ENCODE measurements around the gene AQP5. TPM values are rescaled to one million over a fixed set of nuclear protein-coding genes. Genes with fewer than 3 reads are reported as not detected.

AQP5 gene
- total and polyA plus RNA-seq, 2 donors (not counting 3 experiments of a cell fraction or from before 2014, with no cell fraction given) = 0.95 to 2.3 TPM

DNA sequence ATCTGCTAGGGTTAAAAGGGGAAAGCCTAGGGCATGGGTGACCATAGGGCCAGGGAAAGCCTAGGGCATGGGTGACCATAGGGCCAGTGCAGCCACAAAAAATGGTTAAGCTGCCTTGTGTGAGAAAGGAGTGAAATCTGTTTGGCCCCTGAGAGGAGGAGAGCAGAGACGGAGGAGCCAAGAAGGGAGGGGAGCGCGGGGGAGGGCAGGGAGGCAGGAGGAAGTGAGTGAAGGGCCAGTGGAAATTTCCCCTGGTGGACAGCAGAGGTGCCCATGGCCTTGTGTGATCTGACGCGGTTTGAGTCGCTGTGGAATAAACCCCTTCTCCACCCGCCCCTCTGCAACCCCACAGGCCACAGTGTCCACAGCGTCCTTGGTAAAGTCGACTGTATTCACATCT, 10.5 kb downstream of the AQP5 start:
- H3K4me3 ChIP-seq (replicated peaks in 1 of 3; ENCODE audit: insufficient read depth in 1 of 3, low read depth in 1 of 3, low read length in 3 of 3) = no peak overlapping the region
- no peak overlapping the region for H3K4me2 ChIP-seq (ENCODE audit: insufficient read depth, low read length)
- H4K20me1 ChIP-seq (replicated peaks; ENCODE audit: control insufficient read depth, extremely low read depth, insufficient read depth, low read length) = no peaks in the 10 kb centered on the region
- CTCF ChIA-PET = interaction anchor here (1.1 to 11.4 kb wide), 7 partner anchors 12 to 103 kb away, joined by 3 to 317 read pairs (median 6); partner anchors contain the start of gene ASIC1
- H3K79me2 ChIP-seq (ENCODE audit: control insufficient read depth, insufficient read depth, low read length) = no peaks in the 10 kb centered on the region
- H3K36me3 ChIP-seq (ENCODE audit: control insufficient read depth in 2 of 2, extremely low read depth in 1 of 2, insufficient read depth in 2 of 2, low read length in 2 of 2) = no peaks in the 10 kb centered on the region
- peaks cover 16 to 18% of the 10 kb centered on the region in 2 experiments for H3K27me3 ChIP-seq (ENCODE audit: control insufficient read depth in 2 of 2, insufficient read depth in 2 of 2, low read length in 2 of 2)
- BruUV-seq (replicated peaks) = no TSS peak
- dilution Hi-C loops (cut with MboI; ENCODE audit: extremely low pct_ligation_motif_present, low sequenced_read_pairs) = loop anchor here (25.0 kb wide), 1 partner anchor 90 kb away; the partner anchor contains the start of gene ASIC1
- FAIRE-seq = no peak
- DNase-seq (ENCODE audit: low read depth, low spot score) = no peak
- H2AFZ ChIP-seq (ENCODE audit: low read depth, low read length) = no peak overlapping the region
- H3K4me1 ChIP-seq (ENCODE audit: control insufficient read depth, extremely low read depth, insufficient read depth, low read length) = peaks cover 3% of the 10 kb centered on the region
- no peak overlapping the region for H3K9ac ChIP-seq (replicated peaks; ENCODE audit: extremely low read depth, insufficient read depth, low read length)
- no peaks in the 10 kb centered on the region for H3K9me1 ChIP-seq (replicated peaks; ENCODE audit: control insufficient read depth, extremely low read depth, insufficient read depth, low read length)
- H3K27ac ChIP-seq (ENCODE audit: insufficient read depth, low read depth, low read length) = no peak overlapping the region
- intact Hi-C loops (cut with micrococcal nuclease) = no loop called here
- H3K9me3 ChIP-seq (replicated peaks; ENCODE audit: control insufficient read depth, insufficient read depth, low read length) = no peaks in the 10 kb centered on the region
- POLR2A ChIA-PET = no interaction called here
- no peak for TF ChIP-seq JUN (IDR thresholded peaks at IDR 0.05; ENCODE audit: borderline replicate concordance, insufficient read depth, insufficient read length, low read depth)
- TF ChIP-seq, protein P1, sequence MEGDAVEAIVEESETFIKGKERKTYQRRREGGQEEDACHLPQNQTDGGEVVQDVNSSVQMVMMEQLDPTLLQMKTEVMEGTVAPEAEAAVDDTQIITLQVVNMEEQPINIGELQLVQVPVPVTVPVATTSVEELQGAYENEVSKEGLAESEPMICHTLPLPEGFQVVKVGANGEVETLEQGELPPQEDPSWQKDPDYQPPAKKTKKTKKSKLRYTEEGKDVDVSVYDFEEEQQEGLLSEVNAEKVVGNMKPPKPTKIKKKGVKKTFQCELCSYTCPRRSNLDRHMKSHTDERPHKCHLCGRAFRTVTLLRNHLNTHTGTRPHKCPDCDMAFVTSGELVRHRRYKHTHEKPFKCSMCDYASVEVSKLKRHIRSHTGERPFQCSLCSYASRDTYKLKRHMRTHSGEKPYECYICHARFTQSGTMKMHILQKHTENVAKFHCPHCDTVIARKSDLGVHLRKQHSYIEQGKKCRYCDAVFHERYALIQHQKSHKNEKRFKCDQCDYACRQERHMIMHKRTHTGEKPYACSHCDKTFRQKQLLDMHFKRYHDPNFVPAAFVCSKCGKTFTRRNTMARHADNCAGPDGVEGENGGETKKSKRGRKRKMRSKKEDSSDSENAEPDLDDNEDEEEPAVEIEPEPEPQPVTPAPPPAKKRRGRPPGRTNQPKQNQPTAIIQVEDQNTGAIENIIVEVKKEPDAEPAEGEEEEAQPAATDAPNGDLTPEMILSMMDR (IDR thresholded peaks at IDR 0.05; ENCODE audit: extremely low read depth in 1 of 2, insufficient read depth in 1 of 2, low read depth in 1 of 2, low read length in 2 of 2) = no peak
- no peak for TF ChIP-seq GATA2 (IDR thresholded peaks at IDR 0.05; ENCODE audit: insufficient read depth, insufficient read length, low read depth, low read length)
- no peak for TF ChIP-seq POLR2A (IDR thresholded peaks at IDR 0.05; ENCODE audit: low read depth, low read length)
- TF ChIP-seq, protein P2, sequence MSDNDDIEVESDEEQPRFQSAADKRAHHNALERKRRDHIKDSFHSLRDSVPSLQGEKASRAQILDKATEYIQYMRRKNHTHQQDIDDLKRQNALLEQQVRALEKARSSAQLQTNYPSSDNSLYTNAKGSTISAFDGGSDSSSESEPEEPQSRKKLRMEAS (IDR thresholded peaks at IDR 0.05; ENCODE audit: insufficient read depth, insufficient read length) = no peak
- TF ChIP-seq FOS (IDR thresholded peaks at IDR 0.05; ENCODE audit: borderline replicate concordance, insufficient read depth, low read length) = no peak
- no peak for TF ChIP-seq POLR2AphosphoS5 (IDR thresholded peaks at IDR 0.05; ENCODE audit: insufficient read depth, low read depth, low read length)
- TF ChIP-seq MYC (IDR thresholded peaks at IDR 0.05; ENCODE audit: low read depth, low read length) = no peak
- TF ChIP-seq EZH2 (IDR thresholded peaks at IDR 0.05; ENCODE audit: borderline replicate concordance, low read depth, low read length, severe bottlenecking) = no peak

Data from endothelial cell of umbilical vein (primary cell).